Hindlimb muscle (tissue), 1 donor: ENCODE measurements around the gene CAMSAP1. TPM values are rescaled to one million over a fixed set of nuclear protein-coding genes. Genes with fewer than 3 reads are reported as not detected.

Experiments
- DNase-seq: peaks from one replicate; pipeline ENCODE4 v3.0.0-alpha.2; 2013
- polyA plus RNA-seq: library from polyadenylated mRNA; unstranded; fragments of 120-200 nt; gene quantifications from one replicate; pipeline ENCODE4 v1.2.1, GENCODE V29; 2013; ENCODE audit not compliant: insufficient read length

Gene CAMSAP1
- polyA plus RNA-seq, 1 donor, result 29.0 TPM

GRCh38 chr9:135878528-135879236 is 28.7 kb downstream of the CAMSAP1 start:
- DNase-seq, result no peak

- no peak for DNase-seq
Observed at GRCh38 chr9:135877791-135878527, 29.4 kb downstream of the CAMSAP1 start.

GRCh38 chr9:135876936-135877335 is 30.4 kb downstream of the CAMSAP1 start:
- DNase-seq, result no peak

GRCh38 chr9:135874859-135875258 is 32.5 kb downstream of the CAMSAP1 start:
- DNase-seq, result no peak

GRCh38 chr9:135869909-135870308 is 37.4 kb downstream of the CAMSAP1 start:
- DNase-seq, result no peak

- DNase-seq, result no peak
Observed at GRCh38 chr9:135865531-135865930, 41.8 kb downstream of the CAMSAP1 start.

GRCh38 chr9:135864447-135865049 is 42.8 kb downstream of the CAMSAP1 start:
- peak; percentile 32 for DNase-seq

GRCh38 chr9:135862809-135863208 is 44.5 kb downstream of the CAMSAP1 start:
- no peak for DNase-seq

GRCh38 chr9:135858491-135859185 is 48.7 kb downstream of the CAMSAP1 start:
- DNase-seq, result no peak

- no peak for DNase-seq
Observed at GRCh38 chr9:135857843-135858242, 49.5 kb downstream of the CAMSAP1 start.

- no peak for DNase-seq
Observed at GRCh38 chr9:135857371-135857786, 50.0 kb downstream of the CAMSAP1 start.

GRCh38 chr9:135851748-135852147 is 55.6 kb downstream of the CAMSAP1 start:
- no peak for DNase-seq

GRCh38 chr9:135850737-135851136 is 56.6 kb downstream of the CAMSAP1 start:
- DNase-seq, result no peak

GRCh38 chr9:135849181-135849580 is 58.2 kb downstream of the CAMSAP1 start:
- no peak for DNase-seq

- DNase-seq, result no peak
Observed at GRCh38 chr9:135848341-135849047, 58.9 kb downstream of the CAMSAP1 start.

GRCh38 chr9:135847833-135848232 is 59.5 kb downstream of the CAMSAP1 start:
- no peak for DNase-seq

- DNase-seq, result no peak
Observed at GRCh38 chr9:135840539-135840938, 66.8 kb downstream of the CAMSAP1 start.

- no peak for DNase-seq
Observed at GRCh38 chr9:135840107-135840506, 67.2 kb downstream of the CAMSAP1 start.

GRCh38 chr9:135839516-135839915 is 67.8 kb downstream of the CAMSAP1 start:
- DNase-seq, result no peak

GRCh38 chr9:135835131-135835530 is 72.2 kb downstream of the CAMSAP1 start:
- no peak for DNase-seq

- no peak for DNase-seq
Observed at GRCh38 chr9:135833864-135834263, 73.5 kb downstream of the CAMSAP1 start.

- DNase-seq, result no peak
Observed at GRCh38 chr9:135830496-135830895, 76.8 kb downstream of the CAMSAP1 start.
